Measurements from ENCODE around the gene PDLIM7. TPM values are rescaled to one million over a fixed set of nuclear protein-coding genes. Genes with fewer than 3 reads are reported as not detected.

PDLIM7 gene
- total and polyA plus RNA-seq, 2 experiments from 2014 or later: 94.7 to 128 TPM

- no peaks in the 10 kb centered on the region for H3K27me3 ChIP-seq (ENCODE audit: insufficient read depth)
- TF ChIP-seq ZNF331 (CRISPR knock-in tag; IDR thresholded peaks at IDR 0.05; ENCODE audit: low read depth) (no peak), CTCF (conservative IDR thresholded peaks at IDR 0.05; ENCODE audit: low read depth in 2 of 2) (no peak), REST (IDR thresholded peaks at IDR 0.05; ENCODE audit: unreplicated experiment) (no peak), STAT1 (IDR thresholded peaks at IDR 0.05; ENCODE audit: unreplicated experiment) (no peak), EZH2phosphoT487 (IDR thresholded peaks at IDR 0.05; ENCODE audit: unreplicated experiment) (no peak), ZNF114 (CRISPR knock-in tag; IDR thresholded peaks at IDR 0.05) (no peak), NANOG (IDR thresholded peaks at IDR 0.05; ENCODE audit: borderline replicate concordance) (no peak), CREB1 (CRISPR knock-in tag; IDR thresholded peaks at IDR 0.05; ENCODE audit: low read depth) (no peak), POLR2AphosphoS5 (IDR thresholded peaks at IDR 0.05; ENCODE audit: low read depth) (no peak)
- H3K36me3 ChIP-seq (ENCODE audit: insufficient read depth): peaks cover 28% of the 10 kb centered on the region
- H4K20me1 ChIP-seq (replicated peaks; ENCODE audit: insufficient read depth): peaks cover 45% of the 10 kb centered on the region
- DNase-seq (ENCODE audit: low spot score): no peak
- peak overlapping the region; percentile 92 for H3K4me2 ChIP-seq
- peaks cover 12% of the 10 kb centered on the region for H3K9me3 Mint-ChIP-seq
- H2AFZ ChIP-seq: no peak overlapping the region
- peaks cover 27% of the 10 kb centered on the region for H3K27me3 Mint-ChIP-seq (ENCODE audit: insufficient read depth, low read depth, poor library complexity)
- H3K36me3 Mint-ChIP-seq (ENCODE audit: low read depth): peaks cover 71% of the 10 kb centered on the region
- H3K79me2 ChIP-seq (replicated peaks; ENCODE audit: insufficient read depth): peaks cover 54% of the 10 kb centered on the region
- no peaks in the 10 kb centered on the region for H3K9me2 ChIP-seq (ENCODE audit: insufficient read depth)
- H3K4me3 ChIP-seq: peak overlapping the region; percentile 37; the same call in 1 of the 2 replicates
- H3K27ac ChIP-seq (ENCODE audit: low read depth): peak overlapping the region; percentile 90
- peaks cover 41% of the 10 kb centered on the region for H3K4me1 Mint-ChIP-seq
- H3K4me3 Mint-ChIP-seq: peak overlapping the region; percentile 83
- H3F3A ChIP-seq (replicated peaks; ENCODE audit: low read depth): peaks cover 43% of the 10 kb centered on the region
- H3K4me1 ChIP-seq (ENCODE audit: insufficient read depth): peaks cover 45% of the 10 kb centered on the region
- peak overlapping the region; percentile 91 for H3K27ac Mint-ChIP-seq
- no peak; the same call in 2 of the 3 replicates for ATAC-seq
Observed at GRCh38 chr5:177469750-177470525, 27.5 kb downstream of the PDLIM7 start.
